Neural progenitor cell (in vitro differentiated cells): ENCODE data around the gene CDC14A.

Experiments
- CTCF ChIP-seq: fragments of 200-600 bp; sonication (generic); IDR thresholded peaks from 2 replicates; pipeline ENCODE4 v1.5.1; 2017; ENCODE audit warnings: antibody characterized with exemption, mild to moderate bottlenecking
- EZH2 ChIP-seq: fragments of 200-600 bp; sonication (generic); IDR thresholded peaks from 2 replicates; pipeline ENCODE4 v1.6.1; 2017; ENCODE audit warnings: antibody characterized with exemption, mild to moderate bottlenecking, moderate library complexity
- EZH2phosphoT487 ChIP-seq: fragments of 200-600 bp; sonication (generic); IDR thresholded peaks from 2 replicates; pipeline ENCODE4 v1.6.1; 2017; ENCODE audit warnings: antibody characterized with exemption

DNA sequence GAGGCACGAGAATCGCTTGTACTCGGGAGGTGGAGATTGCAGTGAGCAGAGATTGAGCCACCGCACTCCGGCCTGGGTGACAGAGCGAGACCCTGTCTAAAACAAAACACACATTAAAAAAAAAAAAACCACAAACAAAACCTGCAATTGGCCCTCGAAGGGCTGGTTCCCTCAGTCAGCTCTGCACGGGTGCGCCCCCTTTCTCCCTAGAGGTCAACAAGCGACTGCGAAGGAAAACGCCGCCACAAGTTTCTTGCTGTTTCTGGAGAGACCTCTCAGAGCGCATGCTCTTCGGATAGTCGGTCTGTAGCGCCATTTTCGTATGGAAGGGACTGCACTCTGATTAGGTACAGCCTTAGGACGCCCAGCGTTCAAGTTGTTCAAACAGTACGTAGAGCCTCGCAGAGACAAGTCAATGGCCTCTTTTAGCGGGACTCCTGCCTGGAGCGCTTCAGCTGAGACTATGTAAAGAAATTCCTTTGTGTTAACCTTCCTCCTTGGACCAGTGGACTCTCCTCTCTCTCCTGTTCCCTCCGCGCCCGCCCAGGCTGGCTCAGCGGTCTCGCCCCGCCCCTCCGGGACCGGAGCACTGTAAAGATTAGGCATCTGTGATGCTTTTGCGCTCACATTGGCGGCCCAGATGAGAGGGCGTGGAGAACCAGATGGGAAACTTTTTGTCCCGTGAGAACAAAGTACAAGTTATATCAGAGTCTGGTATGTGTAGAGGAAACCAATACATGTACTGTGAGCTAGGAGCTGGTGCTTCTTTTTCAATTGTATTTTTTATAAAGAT is 1.0 kb upstream of the CDC14A start:
- TF ChIP-seq CTCF (peak; percentile 64), EZH2 (peak; percentile 5), EZH2phosphoT487 (no peak)
